ENCODE data around the gene OPCML.

Gene OPCML

GRCh38 chr11:133115099-133115498 lies 417.2 kb downstream of the OPCML start:
- no peak for DNase-seq

GRCh38 chr11:133107763-133108162 lies 424.5 kb downstream of the OPCML start:
- DNase-seq: no peak

GRCh38 chr11:133107136-133107535 lies 425.2 kb downstream of the OPCML start:
- DNase-seq: no peak

- DNase-seq: no peak
These were observed 425.9 kb downstream of the OPCML start for GRCh38 chr11:133106417-133106816.

GRCh38 chr11:133104009-133104744 lies 428.1 kb downstream of the OPCML start:
- no peak for DNase-seq

- DNase-seq: no peak
These were observed 435.3 kb downstream of the OPCML start for GRCh38 chr11:133096981-133097380.

- DNase-seq: no peak
These were observed 445.8 kb downstream of the OPCML start for GRCh38 chr11:133086518-133086917.

- DNase-seq: no peak
These were observed 449.3 kb downstream of the OPCML start for GRCh38 chr11:133082841-133083488.

GRCh38 chr11:133082453-133082781 lies 449.9 kb downstream of the OPCML start:
- DNase-seq: no peak

- no peak for DNase-seq
These were observed 450.4 kb downstream of the OPCML start for GRCh38 chr11:133081730-133082452.

- DNase-seq: no peak
These were observed 451.3 kb downstream of the OPCML start for GRCh38 chr11:133081020-133081419.

GRCh38 chr11:133078591-133079404 lies 453.5 kb downstream of the OPCML start:
- no peak for DNase-seq

- DNase-seq: no peak
These were observed 454.3 kb downstream of the OPCML start for GRCh38 chr11:133078012-133078411.

GRCh38 chr11:133075351-133075750 lies 456.9 kb downstream of the OPCML start:
- DNase-seq: no peak

GRCh38 chr11:133072858-133073582 lies 459.3 kb downstream of the OPCML start:
- no peak for DNase-seq

GRCh38 chr11:133072378-133072777 lies 459.9 kb downstream of the OPCML start:
- DNase-seq: no peak

GRCh38 chr11:133070791-133071190 lies 461.5 kb downstream of the OPCML start:
- no peak for DNase-seq

- no peak for DNase-seq
These were observed 462.1 kb downstream of the OPCML start for GRCh38 chr11:133070021-133070713.

GRCh38 chr11:133065847-133066485 lies 466.3 kb downstream of the OPCML start:
- DNase-seq: no peak

GRCh38 chr11:133064961-133065360 lies 467.3 kb downstream of the OPCML start:
- no peak for DNase-seq

GRCh38 chr11:133064152-133064877 lies 468.0 kb downstream of the OPCML start:
- DNase-seq: peak; percentile 48

Measured in DMS79 (cell line).